NAMALWA (cell line): ENCODE results near the gene ZBTB21.

Experiments used
- DNase-seq: peaks from one replicate; pipeline ENCODE4 v3.0.0-alpha.2; 2015; ENCODE audit warnings: low spot score

The ZBTB21 gene

DNA sequence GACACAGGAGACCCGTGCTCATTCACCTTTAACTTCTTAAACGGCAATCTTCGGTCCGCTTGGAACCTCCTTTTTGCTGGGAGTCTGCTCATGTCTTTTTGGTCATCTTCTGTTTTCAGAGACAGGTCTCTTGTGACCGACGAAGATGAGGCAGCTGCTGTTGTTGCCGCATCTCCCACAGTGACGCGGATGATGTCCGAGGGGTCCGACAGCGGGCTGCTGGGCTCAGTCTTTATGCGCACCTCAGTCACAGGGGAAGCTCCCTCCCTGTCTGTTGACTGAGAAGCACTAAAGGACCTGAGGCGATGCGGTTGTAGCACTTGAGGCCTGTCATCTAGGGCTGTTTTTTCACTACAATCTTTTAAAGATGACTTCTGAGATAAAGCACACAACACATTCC, 17.6 kb downstream of the ZBTB21 start:
- DNase-seq: no peak

GRCh38 chr21:41991659-41992058, 18.5 kb downstream of the ZBTB21 start:
- no peak for DNase-seq

- no peak for DNase-seq
Measured at GRCh38 chr21:41989698-41990097, 20.5 kb downstream of the ZBTB21 start.

GRCh38 chr21:41987310-41987709, 22.9 kb downstream of the ZBTB21 start:
- DNase-seq: no peak

DNA sequence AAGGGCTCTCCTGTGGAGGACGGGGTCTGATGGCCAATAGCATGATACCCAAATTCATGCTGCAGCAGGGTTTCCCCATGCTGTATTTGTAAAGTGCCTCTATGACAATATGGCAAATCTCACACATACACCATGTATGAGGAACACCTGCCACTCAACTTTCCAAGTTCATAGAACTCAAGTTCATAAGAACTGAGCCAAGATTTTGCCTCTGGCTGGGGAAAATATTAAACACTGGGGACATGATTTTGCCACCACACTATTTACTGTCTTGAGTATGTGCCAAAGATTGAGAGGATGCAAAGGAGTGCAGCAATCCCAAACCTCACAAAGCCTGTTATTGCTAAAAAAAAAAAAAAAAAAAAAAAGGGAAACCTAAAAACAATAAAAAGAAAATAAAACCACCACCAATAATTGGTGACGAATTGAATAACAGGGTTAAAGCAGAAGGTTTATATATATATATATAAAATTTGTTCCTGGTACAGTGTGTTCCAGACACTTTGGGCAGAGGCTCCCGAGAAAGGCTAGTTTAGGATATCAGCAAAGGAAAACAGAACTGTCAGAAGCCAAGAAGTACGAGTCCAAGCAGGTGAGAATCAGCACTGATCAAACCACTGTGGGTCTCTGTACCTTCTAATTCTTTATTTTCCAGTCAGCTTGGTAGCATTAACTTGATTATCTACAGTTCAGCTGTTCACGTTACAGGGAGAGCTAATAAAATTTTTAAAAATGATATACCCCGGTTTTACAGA, 24.3 kb downstream of the ZBTB21 start:
- DNase-seq: no peak

GRCh38 chr21:41983229-41983628, 26.9 kb downstream of the ZBTB21 start:
- DNase-seq: no peak

GRCh38 chr21:41980561-41980960, 29.6 kb downstream of the ZBTB21 start:
- DNase-seq: no peak

GRCh38 chr21:41979751-41980369, 30.3 kb downstream of the ZBTB21 start:
- DNase-seq: no peak

DNA sequence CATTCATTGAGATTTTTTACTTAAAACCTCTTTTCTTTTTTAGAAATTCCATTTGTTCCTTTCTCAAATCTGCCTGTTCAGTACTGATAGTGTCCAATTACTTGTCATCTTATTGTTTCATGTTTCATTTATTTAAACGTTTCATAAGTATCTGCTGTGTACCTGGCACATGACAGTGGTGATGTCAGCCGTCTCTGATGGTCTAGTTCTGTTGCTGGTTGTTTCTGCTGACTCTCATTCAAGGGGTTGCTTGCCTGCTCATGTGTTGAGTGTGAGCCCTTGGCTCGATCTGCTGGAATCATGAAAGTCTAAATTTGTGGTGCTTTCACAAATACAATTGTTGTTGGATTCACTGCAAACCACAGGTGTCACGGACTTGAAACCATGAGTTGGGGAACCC, 30.8 kb downstream of the ZBTB21 start:
- DNase-seq: no peak

DNA sequence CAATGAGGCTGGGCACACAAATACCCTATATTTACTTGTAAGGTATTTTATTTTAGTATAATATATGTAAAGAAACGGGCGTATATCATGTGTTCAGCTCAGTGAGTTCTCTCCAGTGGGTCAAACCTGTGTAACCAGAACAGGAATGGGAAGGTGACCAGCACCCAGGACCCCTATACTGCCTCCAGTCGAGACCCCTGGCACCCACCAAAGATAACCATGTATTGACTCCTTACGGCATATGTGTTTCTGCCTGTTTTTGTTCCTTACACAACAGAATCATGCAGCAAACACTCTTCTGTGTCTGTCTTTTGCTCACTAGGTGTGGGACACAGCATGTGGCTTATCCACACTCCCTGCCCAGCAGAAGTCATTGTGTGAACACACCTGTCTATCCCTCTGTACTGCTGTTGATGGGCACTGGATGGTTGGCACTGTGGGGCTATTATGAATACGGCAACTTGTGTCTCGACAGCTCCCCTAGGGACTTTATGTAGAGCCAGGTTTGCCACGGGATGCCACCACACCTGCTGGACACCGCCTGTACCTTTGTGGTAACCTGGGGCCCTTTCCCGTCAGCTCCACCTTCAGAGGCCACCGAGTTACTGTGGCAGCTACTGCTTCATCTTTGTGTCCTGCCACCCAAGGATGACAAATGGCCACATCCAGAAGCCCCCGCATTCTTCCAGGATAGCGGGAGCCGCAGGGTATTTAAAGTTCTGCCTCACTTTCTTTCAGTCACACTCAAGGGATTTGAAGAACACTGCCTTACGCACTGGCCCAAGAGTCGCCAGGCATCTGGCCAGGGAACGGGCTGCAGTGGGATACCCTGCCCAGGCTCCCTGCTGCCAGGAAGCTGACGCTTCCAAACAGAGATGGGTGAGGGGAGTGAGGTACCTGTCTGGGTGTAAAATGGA, 32.9 kb downstream of the ZBTB21 start:
- DNase-seq: no peak

DNA sequence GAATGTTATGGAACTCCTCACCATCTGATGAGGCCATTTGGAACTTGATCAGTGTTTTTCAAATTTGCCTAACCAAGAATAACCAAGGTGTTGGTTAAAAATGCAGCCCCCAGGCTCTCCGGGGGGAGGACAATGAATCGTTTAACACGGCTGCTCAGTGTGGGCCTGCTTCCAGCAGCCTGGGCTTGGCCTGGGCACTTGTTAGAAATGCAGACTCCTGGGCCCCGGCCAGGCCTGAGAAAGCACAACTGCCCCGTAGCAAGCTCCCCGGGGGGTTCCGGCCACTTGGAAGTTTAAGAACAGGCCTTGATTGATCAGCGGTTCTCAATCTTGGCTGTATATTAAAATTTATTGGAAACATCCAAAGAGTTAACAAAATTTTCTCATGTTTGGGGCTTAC, 33.5 kb downstream of the ZBTB21 start:
- no peak for DNase-seq

- DNase-seq: no peak
Measured at GRCh38 chr21:41975391-41976272, 34.5 kb downstream of the ZBTB21 start.

DNA sequence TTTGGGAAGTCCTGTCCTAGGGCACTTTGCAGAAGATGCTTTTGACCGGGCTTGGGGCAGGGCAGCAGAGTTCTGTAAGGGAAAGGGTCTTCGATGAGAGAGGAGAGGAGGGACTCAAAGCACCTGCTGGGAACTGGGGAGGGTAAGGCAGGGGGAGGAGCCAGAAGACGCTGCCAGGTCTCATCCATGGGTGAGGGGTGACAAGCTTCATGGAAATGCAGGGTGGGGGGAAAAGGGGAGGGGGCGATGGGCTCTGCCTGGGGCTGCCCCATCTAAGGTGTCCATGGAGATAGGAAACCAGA, 35.5 kb downstream of the ZBTB21 start:
- no peak for DNase-seq

GRCh38 chr21:41973861-41974751, 36.1 kb downstream of the ZBTB21 start:
- DNase-seq: no peak

GRCh38 chr21:41973427-41973831, 36.7 kb downstream of the ZBTB21 start:
- no peak for DNase-seq

DNA sequence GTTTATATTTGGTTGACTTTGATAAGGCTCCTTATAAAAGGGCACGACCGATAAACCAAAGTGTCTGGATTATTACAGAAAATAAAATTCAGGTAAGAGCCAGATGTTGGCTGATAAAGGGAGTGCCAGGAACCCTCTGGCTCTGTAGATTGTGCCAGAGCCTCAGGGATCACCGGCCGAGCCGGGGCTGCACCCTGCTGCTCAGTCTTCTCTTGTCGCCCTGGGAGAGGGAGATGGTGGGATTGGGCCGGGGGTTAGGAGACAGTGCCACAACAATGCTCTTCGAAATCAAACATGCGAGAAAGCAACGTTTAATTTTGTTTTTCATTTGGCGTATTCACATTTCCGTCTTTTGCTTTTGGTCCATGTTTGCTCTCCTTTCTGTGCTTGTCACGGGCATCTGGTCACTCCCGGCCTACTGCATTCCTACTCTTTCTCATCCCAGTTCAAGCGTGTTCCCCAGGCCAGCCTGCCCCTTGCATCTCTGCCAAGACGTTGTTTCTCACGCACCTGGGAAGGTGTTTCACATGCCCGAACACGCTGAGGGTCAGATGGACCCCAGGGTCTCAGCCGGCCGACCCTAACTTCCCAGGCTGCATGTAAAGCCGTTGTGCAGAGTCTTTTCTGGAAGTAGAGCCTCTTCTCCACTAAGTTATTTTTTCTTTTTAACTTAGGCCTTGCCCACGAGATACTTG, 37.5 kb downstream of the ZBTB21 start:
- no peak for DNase-seq

DNA sequence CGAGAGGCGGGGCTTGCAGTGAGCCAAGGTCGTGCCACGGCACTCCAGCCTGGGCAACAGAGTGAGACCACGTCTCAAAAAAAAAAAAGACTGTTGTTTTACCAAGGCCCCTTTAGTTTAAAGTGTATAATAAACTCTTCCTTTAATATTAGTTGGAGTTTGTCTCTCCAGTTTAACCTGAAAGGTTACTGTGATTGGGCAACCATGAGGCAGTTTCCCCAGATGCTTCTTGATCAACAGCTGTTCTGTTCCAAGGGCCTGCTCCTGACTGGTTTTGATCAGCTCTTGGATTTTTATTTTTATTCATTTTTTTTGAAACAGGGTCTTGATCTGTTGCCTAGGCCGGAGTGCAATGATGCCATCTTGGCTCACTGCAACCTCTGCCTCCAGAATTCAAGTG, 38.3 kb downstream of the ZBTB21 start:
- DNase-seq: no peak

DNA sequence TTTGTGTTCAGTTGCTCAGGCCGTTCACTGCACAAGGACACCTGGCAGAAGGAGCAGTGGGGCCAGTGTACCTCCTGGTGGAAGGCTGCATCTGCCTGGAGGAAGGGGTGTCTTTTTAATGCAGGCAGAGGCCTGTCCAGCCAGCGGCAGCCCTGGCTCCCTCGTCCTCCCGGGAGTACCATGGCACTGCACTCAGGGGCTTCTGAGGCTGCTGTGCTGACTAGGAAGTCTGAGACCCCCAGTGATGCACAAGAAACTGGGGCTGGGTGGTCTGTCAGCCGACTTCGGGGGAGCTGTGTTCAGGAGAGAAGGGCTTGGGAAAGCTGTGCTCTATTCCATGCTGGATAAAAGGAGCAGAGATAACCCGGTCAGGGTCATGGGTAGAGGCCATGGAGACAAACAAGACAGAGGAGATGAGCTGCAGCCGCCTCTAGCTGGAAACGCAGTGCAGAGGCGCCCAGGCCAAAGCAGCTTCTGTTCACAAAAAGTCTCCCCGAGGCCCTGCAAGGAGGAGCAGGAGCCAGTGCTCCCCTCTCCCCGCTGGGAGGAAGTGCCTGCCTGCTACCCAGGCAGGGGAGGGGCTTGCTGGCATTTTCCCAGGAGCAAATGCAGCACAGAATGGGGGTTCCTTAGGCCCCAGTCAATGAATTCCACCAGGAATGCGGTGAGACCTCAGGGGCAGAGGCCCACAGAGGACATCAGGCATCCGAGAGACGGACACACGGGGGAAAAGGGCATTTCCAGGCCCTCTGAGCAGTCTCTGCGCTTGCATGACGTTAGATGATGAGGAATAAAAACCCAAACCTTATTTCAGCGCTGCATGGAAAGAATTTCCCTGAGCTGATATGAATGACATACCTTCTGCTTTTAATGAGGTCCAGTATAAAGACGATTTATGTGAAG, 39.2 kb downstream of the ZBTB21 start:
- no peak for DNase-seq

DNA sequence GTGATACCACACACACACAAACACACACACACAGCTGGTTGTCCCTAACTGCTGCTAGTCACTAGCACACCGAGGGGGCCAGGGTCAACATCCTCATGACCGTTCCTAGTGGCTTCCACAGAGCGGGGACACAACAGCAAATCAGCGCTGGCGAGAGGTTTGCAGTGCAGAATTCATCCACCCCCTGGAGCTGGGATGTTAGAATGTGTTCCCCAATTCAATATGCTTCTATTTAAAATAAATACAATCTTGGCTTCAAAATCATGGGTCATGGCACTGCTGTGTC, 40.1 kb downstream of the ZBTB21 start:
- DNase-seq: no peak

- DNase-seq: no peak
Measured at GRCh38 chr21:41967708-41968107, 42.5 kb downstream of the ZBTB21 start.
